H1 (cell line): ENCODE data around the gene ADGRB3. TPM values are rescaled to one million over a fixed set of nuclear protein-coding genes. Genes with fewer than 3 reads are reported as not detected.

Experiments used
- CTCF ChIA-PET: fragments of 300-600 bp; sonication (Branson Sonifier 250); formaldehyde crosslinking; loops from one replicate; lab custom pipeline; 2021; ENCODE audit not compliant: partially characterized antibody; lab: Charles Lee
- POLR2A ChIA-PET: fragments of 300-600 bp; sonication (Branson Sonifier 250); formaldehyde crosslinking; loops from one replicate; lab custom pipeline; 2021; ENCODE audit warnings: inconsistent platforms; ENCODE audit not compliant: partially characterized antibody; lab: Charles Lee
- DNase-seq, 2 experiments: peaks; one replicate each; pipeline versions ENCODE4 v3.0.0 to v3.0.0-alpha.2; 2010 to 2022; ENCODE audit warnings: low spot score in 2 of 2, low read depth in 1 of 2, mixed read lengths in 1 of 2
- FAIRE-seq: peaks from 2 replicates; lab custom pipeline; 2011; peaks lifted over from hg19 to GRCh38; lab: Jason Lieb, UNC
- H2AFZ ChIP-seq: 2 replicates; pipeline ENCODE4 v1.8.1; 2012; ENCODE audit warnings: low read length, inconsistent platforms
- H2AK5ac ChIP-seq: 2 replicates; pipeline ENCODE4 v1.6.1; 2013; ENCODE audit warnings: low read depth, low read length
- H2BK120ac ChIP-seq: replicated peaks from 2 replicates; pipeline ENCODE3; 2013; ENCODE audit warnings: low read depth, low read length, inconsistent platforms
- H2BK12ac ChIP-seq: 2 replicates; pipeline ENCODE4 v1.6.1; 2013; ENCODE audit warnings: low read depth, low read length
- H2BK15ac ChIP-seq: 2 replicates; pipeline ENCODE4 v1.6.1; 2013; ENCODE audit warnings: low read length
- H2BK20ac ChIP-seq: 2 replicates; pipeline ENCODE4 v1.6.1; 2013; ENCODE audit warnings: low read length
- H2BK5ac ChIP-seq: 2 replicates; pipeline ENCODE4 v1.6.1; 2013; ENCODE audit warnings: low read depth, low read length
- H3K14ac ChIP-seq: 2 replicates; pipeline ENCODE4 v1.6.1; 2013; ENCODE audit warnings: inconsistent platforms; ENCODE audit not compliant: insufficient read length
- H3K18ac ChIP-seq: 2 replicates; pipeline ENCODE4 v1.6.1; 2013; ENCODE audit warnings: low read length; ENCODE audit errors: extremely low read depth
- H3K23ac ChIP-seq: 2 replicates; pipeline ENCODE4 v1.6.1; 2013; ENCODE audit warnings: inconsistent platforms; ENCODE audit not compliant: insufficient read length
- H3K23me2 ChIP-seq: 2 replicates; pipeline ENCODE4 v1.6.1; 2013; ENCODE audit warnings: low read depth, low read length
- H3K27ac ChIP-seq: 2 replicates; pipeline ENCODE4 v1.6.1; 2011; ENCODE audit warnings: low read depth, low read length, inconsistent platforms
- H3K27me3 ChIP-seq, 4 experiments: replicated peaks in 1 of 4; 1 replicate in 1 of 4; 2 replicates in 3 of 4; pipeline versions ENCODE4 v1.6.1 to v1.8.1; 2011 to 2013; ENCODE audit warnings: low read length in 3 of 4, mild to moderate bottlenecking in 3 of 4, inconsistent platforms in 2 of 4, mixed read lengths in 2 of 4, moderate library complexity in 1 of 4; ENCODE audit not compliant: control insufficient read depth in 3 of 4, insufficient read depth in 3 of 4; ENCODE audit errors: extremely low read depth in 1 of 4
- H3K36me3 ChIP-seq, 4 experiments: 2 replicates each; pipeline versions ENCODE4 v1.6.1 to v1.8.1; 2011 to 2013; ENCODE audit warnings: mild to moderate bottlenecking in 4 of 4, low read length in 3 of 4, moderate library complexity in 2 of 4, control low read depth in 1 of 4, inconsistent platforms in 1 of 4; ENCODE audit not compliant: insufficient read depth in 4 of 4, control insufficient read depth in 2 of 4
- H3K4ac ChIP-seq: replicated peaks from 2 replicates; pipeline ENCODE3; 2013; ENCODE audit warnings: low read length, low read depth, mixed read lengths, inconsistent platforms; ENCODE audit not compliant: insufficient read length
- H3K4me1 ChIP-seq, 4 experiments: replicated peaks in 1 of 4; 1 replicate in 1 of 4; 2 replicates in 3 of 4; pipeline versions ENCODE4 v1.6.1 to v1.8.1; 2011 to 2013; ENCODE audit warnings: low read length in 3 of 4, inconsistent platforms in 2 of 4, mixed read lengths in 1 of 4; ENCODE audit not compliant: insufficient read depth in 4 of 4, control insufficient read depth in 3 of 4
- H3K4me2 ChIP-seq, 2 experiments: 2 replicates each; pipeline versions ENCODE4 v1.6.1 to v1.8.1; 2011 to 2013; ENCODE audit warnings: low read depth in 2 of 2, low read length in 2 of 2, control low read depth in 1 of 2, inconsistent platforms in 1 of 2, mild to moderate bottlenecking in 1 of 2; ENCODE audit not compliant: insufficient read depth in 1 of 2
- H3K4me3 ChIP-seq, 4 experiments: fragments of 200-600, 300-600 bp in 1 of 4; sonication (generic), shearing (Covaris generic), sonication (Bioruptor Twin) in 1 of 4; 2 replicates each; pipeline versions ENCODE4 v1.5.1 to v1.8.1; 2011 to 2016; ENCODE audit warnings: low read length in 4 of 4, low read depth in 3 of 4, control low read depth in 2 of 4, inconsistent platforms in 2 of 4, mild to moderate bottlenecking in 2 of 4, mixed read lengths in 1 of 4, moderate library complexity in 1 of 4; ENCODE audit not compliant: insufficient read depth in 2 of 4; ENCODE audit errors: extremely low read depth in 1 of 4
- H3K56ac ChIP-seq: replicated peaks from 2 replicates; pipeline ENCODE3; 2013; ENCODE audit warnings: low read depth, mild to moderate bottlenecking, mixed read lengths, low read length, inconsistent platforms; ENCODE audit not compliant: insufficient read length
- H3K79me1 ChIP-seq: 2 replicates; pipeline ENCODE4 v1.6.1; 2013; ENCODE audit warnings: low read depth, low read length, control low read depth
- H3K79me2 ChIP-seq, 2 experiments: 2 replicates each; pipeline versions ENCODE4 v1.6.1 to v1.8.1; 2012 to 2013; ENCODE audit warnings: low read length in 2 of 2, mild to moderate bottlenecking in 2 of 2, inconsistent platforms in 1 of 2; ENCODE audit not compliant: insufficient read depth in 2 of 2, control insufficient read depth in 1 of 2
- H3K9ac ChIP-seq, 4 experiments: replicated peaks in 1 of 4; 1 replicate in 1 of 4; 2 replicates in 3 of 4; pipeline versions ENCODE4 v1.6.1 to v1.8.1; 2011 to 2013; ENCODE audit warnings: low read depth in 3 of 4, low read length in 3 of 4, control low read depth in 2 of 4, mild to moderate bottlenecking in 2 of 4, moderate library complexity in 2 of 4, inconsistent platforms in 1 of 4; ENCODE audit errors: extremely low read depth in 1 of 4
- H3K9me3 ChIP-seq, 2 experiments: 2 replicates each; pipeline versions ENCODE4 v1.6.1 to v1.8.1; 2012 to 2013; ENCODE audit warnings: mild to moderate bottlenecking in 2 of 2, moderate library complexity in 2 of 2, control low read depth in 1 of 2, inconsistent platforms in 1 of 2, low read depth in 1 of 2, low read length in 1 of 2, mixed read lengths in 1 of 2; ENCODE audit not compliant: insufficient read depth in 2 of 2
- H4K20me1 ChIP-seq, 2 experiments: replicated peaks in 1 of 2; 2 replicates each; pipeline versions ENCODE3 to v1.8.1; 2011 to 2013; ENCODE audit warnings: inconsistent platforms in 2 of 2, low read length in 2 of 2, mild to moderate bottlenecking in 1 of 2; ENCODE audit not compliant: insufficient read depth in 2 of 2, control insufficient read depth in 1 of 2
- H4K5ac ChIP-seq: 2 replicates; pipeline ENCODE4 v1.6.1; 2013; ENCODE audit warnings: low read length, low read depth, mixed read lengths, inconsistent platforms; ENCODE audit not compliant: insufficient read length
- H4K8ac ChIP-seq: 2 replicates; pipeline ENCODE4 v1.8.0; 2013; ENCODE audit warnings: mild to moderate bottlenecking, moderate library complexity, low read length, inconsistent platforms; ENCODE audit not compliant: insufficient read depth; ENCODE audit errors: extremely low read depth
- H4K91ac ChIP-seq: replicated peaks from 2 replicates; pipeline ENCODE3; 2013; ENCODE audit warnings: low read length, mixed read lengths, inconsistent platforms; ENCODE audit not compliant: insufficient read length
- RAD21 ChIP-seq, 2 experiments: IDR thresholded peaks in 1 of 2; conservative IDR thresholded peaks in 1 of 2; 2 replicates each; pipeline ENCODE4 v1.6.1; 2011; ENCODE audit warnings: low read depth in 2 of 2, low read length in 2 of 2, improper control_type of control experiment in 1 of 2, inconsistent platforms in 1 of 2, mild to moderate bottlenecking in 1 of 2, moderate library complexity in 1 of 2
- RXRA ChIP-seq: IDR thresholded peaks from 2 replicates; pipeline ENCODE4 v1.6.1; 2011; ENCODE audit warnings: low read depth, mild to moderate bottlenecking, low read length, moderate library complexity; ENCODE audit not compliant: insufficient read depth
- WGBS, 2 experiments: shearing (Covaris generic) in 1 of 2; methylation state at CpG; one replicate each; pipeline versions ENCODE4 v1.1.6 to v1.1.7; 2013 to 2015; ENCODE audit warnings: low lambda C conversion rate in 2 of 2, mixed read lengths in 2 of 2, inconsistent platforms in 1 of 2, low coverage in 1 of 2, missing lambda C conversion rate in 1 of 2; ENCODE audit not compliant: insufficient replicate concordance in 2 of 2, insufficient coverage in 1 of 2, insufficient read length in 1 of 2; ENCODE audit errors: extremely low coverage in 1 of 2, missing lambda C conversion rate in 1 of 2; 5-methylcytosine and 5-hydroxymethylcytosine counted together
- polyA plus RNA-seq, 7 experiments: library from polyadenylated mRNA; depleted of rRNA in 3 of 7; stranded (reverse) in 5 of 7; unstranded in 2 of 7; fragments of >200 nt in 5 of 7; fragments of 200-250 nt in 2 of 7; gene quantifications; 1 replicate in 5 of 7; 2 replicates in 1 of 7; 4 replicates in 1 of 7; pipeline versions ENCODE4 v1.2.1 to v1.2.3, GENCODE V29; 2011 to 2013; ENCODE audit warnings: missing spikeins in 2 of 7, mixed read lengths in 2 of 7
- total RNA-seq: library from RNA; stranded (reverse); fragmentation: NEBNext Ultra II Directional; extraction: Animal tissue kit (Norgen Biotek cat#: 25700); gene quantifications from 2 replicates; pipeline ENCODE4 v1.2.1, GENCODE V29; 2021

Gene ADGRB3
- total and polyA plus RNA-seq, 2 of the 8 experiments (the other 6 are each of a cell fraction or from before 2014, with no cell fraction given): 0.35 to 1.2 TPM

DNA sequence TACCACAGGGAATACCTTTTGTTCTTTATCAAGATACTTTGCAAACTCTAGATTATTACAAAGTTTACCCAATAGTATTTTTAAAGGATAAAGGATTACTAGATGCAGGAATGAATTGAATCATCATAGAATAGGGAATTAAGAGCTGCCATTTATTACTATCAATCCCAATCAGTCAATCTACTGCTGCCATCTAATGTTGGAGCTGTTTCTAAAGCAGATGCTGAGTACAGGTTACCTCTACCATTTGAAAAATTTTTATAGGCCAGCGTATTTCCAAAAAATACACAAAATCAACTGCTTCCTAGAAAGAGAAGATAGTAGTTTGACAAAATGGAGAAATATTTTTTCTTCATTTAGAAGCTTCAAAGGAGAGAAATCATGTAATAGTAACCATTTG lies 520.4 kb downstream of the ADGRB3 start:
- Histone ChIP-seq H3K14ac (no peak overlapping the region), H3K9me3 (no peaks in the 10 kb centered on the region), H3K79me2 (no peaks in the 10 kb centered on the region), H3K27ac (no peak overlapping the region), H2AFZ (no peak overlapping the region), H3K4me1 (no peaks in the 10 kb centered on the region), H4K5ac (no peak overlapping the region), H3K18ac (no peak overlapping the region), H3K36me3 (no peaks in the 10 kb centered on the region), H3K27me3 (no peaks in the 10 kb centered on the region), H3K4ac (no peak overlapping the region), H2BK15ac (no peak overlapping the region), H3K4me2 (no peak overlapping the region), H2AK5ac (no peak overlapping the region), H2BK5ac (no peak overlapping the region), H4K91ac (no peak overlapping the region), H3K23me2 (no peaks in the 10 kb centered on the region), H4K20me1 (no peaks in the 10 kb centered on the region), H2BK20ac (no peak overlapping the region), H3K79me1 (no peaks in the 10 kb centered on the region), H3K23ac (no peak overlapping the region), H2BK120ac (no peak overlapping the region), H3K9ac (no peak overlapping the region), H3K56ac (no peak overlapping the region)
- POLR2A ChIA-PET: no interaction called here
- 100% methylated on average over 1 of the region's 1 CpG; no CpG with 5 or more reads in 1 of the 2 experiments for WGBS, 2 experiments
- CTCF ChIA-PET: interaction anchor here (1.2 to 2.3 kb wide), 2 partner anchors 10 to 17 kb away, joined by 3 to 9 read pairs; no protein-coding TSS in a partner anchor
- no peak for FAIRE-seq
- no peak for DNase-seq
- TF ChIP-seq RAD21 (IDR thresholded peaks at IDR 0.05 in 1 of 2, conservative IDR thresholded peaks at IDR 0.05 in 1 of 2; ENCODE audit: low read depth in 2 of 2, low read length in 2 of 2) (peak; percentile 33 to 47), RXRA (no peak)
- TF ChIP-seq, all 59 proteins: peak for 1
- no peak overlapping the region for H3K4me3 ChIP-seq
- no peak overlapping the region for H2BK12ac ChIP-seq
- no peak overlapping the region for H4K8ac ChIP-seq
